ENCODE data around the gene CADM1.

DNA sequence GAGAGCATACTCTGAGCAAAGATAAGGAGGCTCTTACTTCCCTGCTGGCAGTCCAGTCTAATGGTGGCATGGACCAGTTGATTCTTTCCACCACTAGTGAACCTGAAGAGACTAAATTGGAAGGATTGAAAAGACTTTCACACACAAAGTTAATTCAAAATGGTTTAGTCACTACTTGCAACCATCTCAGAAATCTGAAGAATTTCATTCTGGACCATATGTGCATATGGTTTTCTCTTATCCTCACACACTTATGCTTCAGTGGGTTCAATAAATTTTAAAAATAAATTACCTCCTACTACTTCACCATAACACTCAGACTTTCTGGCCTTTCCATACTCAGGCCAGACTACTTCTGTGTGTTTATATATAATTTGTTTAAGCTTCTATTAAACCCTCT is 44.7 kb downstream of the CADM1 start:
- no peak for TF ChIP-seq RFX5 (IDR thresholded peaks at IDR 0.05; ENCODE audit: low read depth, low read length)
- TF ChIP-seq, protein P1, sequence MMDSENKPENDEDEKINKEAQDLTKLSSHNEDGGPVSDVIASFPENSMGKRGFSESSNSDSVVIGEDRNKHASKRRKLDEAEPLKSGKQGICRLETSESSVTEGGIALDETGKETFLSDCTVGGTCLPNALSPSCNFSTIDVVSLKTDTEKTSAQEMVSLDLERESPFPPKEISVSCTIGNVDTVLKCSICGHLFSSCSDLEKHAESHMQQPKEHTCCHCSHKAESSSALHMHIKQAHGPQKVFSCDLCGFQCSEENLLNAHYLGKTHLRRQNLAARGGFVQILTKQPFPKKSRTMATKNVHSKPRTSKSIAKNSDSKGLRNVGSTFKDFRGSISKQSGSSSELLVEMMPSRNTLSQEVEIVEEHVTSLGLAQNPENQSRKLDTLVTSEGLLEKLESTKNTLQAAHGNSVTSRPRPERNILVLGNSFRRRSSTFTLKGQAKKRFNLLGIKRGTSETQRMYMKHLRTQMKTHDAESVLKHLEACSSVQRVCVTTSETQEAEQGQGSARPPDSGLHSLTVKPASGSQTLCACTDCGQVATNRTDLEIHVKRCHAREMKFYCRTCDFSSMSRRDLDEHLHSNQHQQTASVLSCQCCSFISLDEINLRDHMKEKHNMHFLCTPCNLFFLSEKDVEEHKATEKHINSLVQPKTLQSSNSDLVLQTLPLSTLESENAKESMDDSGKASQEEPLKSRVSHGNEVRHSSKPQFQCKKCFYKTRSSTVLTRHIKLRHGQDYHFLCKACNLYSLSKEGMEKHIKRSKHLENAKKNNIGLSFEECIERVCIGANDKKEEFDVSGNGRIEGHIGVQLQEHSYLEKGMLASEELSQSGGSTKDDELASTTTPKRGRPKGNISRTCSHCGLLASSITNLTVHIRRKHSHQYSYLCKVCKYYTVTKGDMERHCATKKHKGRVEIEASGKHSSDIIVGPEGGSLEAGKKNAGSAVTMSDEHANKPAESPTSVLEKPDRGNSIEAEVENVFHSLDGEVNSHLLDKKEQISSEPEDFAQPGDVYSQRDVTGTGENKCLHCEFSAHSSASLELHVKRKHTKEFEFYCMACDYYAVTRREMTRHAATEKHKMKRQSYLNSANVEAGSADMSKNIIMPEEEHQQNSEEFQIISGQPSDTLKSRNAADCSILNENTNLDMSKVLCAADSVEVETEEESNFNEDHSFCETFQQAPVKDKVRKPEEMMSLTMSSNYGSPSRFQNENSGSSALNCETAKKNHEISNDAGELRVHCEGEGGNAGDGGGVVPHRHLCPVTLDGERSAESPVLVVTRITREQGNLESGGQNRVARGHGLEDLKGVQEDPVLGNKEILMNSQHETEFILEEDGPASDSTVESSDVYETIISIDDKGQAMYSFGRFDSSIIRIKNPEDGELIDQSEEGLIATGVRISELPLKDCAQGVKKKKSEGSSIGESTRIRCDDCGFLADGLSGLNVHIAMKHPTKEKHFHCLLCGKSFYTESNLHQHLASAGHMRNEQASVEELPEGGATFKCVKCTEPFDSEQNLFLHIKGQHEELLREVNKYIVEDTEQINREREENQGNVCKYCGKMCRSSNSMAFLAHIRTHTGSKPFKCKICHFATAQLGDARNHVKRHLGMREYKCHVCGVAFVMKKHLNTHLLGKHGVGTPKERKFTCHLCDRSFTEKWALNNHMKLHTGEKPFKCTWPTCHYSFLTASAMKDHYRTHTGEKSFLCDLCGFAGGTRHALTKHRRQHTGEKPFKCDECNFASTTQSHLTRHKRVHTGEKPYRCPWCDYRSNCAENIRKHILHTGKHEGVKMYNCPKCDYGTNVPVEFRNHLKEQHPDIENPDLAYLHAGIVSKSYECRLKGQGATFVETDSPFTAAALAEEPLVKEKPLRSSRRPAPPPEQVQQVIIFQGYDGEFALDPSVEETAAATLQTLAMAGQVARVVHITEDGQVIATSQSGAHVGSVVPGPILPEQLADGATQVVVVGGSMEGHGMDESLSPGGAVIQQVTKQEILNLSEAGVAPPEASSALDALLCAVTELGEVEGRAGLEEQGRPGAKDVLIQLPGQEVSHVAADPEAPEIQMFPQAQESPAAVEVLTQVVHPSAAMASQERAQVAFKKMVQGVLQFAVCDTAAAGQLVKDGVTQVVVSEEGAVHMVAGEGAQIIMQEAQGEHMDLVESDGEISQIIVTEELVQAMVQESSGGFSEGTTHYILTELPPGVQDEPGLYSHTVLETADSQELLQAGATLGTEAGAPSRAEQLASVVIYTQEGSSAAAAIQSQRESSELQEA (IDR thresholded peaks at IDR 0.05; ENCODE audit: low read depth): no peak

Measured in K562 (cell line).